ENCODE measurements around the gene ACP6.

DNA sequence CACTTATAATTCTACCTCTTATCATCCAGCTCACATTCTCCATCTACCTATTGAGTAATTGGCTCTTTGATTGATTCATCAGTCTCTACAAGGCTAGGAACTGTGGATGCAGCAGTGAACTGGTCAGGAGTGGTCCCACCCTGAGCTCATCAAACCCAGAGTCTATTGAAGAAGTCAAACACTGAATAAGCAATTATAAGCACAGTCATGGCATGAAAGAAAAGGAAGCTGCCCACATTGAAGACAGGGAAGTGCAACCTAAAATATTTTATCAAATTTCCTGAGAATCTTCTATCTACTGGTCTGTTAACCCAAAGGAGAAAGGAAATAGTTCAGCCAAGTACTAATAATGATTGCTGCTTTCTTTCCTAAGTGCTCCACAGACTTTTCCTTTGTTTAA, 35.7 kb downstream of the ACP6 start:
- TF ChIP-seq EZH2 (IDR thresholded peaks at IDR 0.05), result no peak
- TF ChIP-seq POLR2AphosphoS5 (IDR thresholded peaks at IDR 0.05; ENCODE audit: borderline replicate concordance, low read depth, low read length), result no peak
